Fibroblast of mammary gland (primary cell): ENCODE measurements around the gene SETD9.

Experiments
- DNase-seq: peaks from one replicate; pipeline ENCODE4 v3.0.0-alpha.2; 2010; ENCODE audit warnings: low read depth
- H3K4me3 ChIP-seq: 2 replicates; pipeline ENCODE4 v1.5.1; 2011; ENCODE audit warnings: low read depth, mild to moderate bottlenecking, low read length, moderate library complexity; ENCODE audit not compliant: control insufficient read depth
- CTCF ChIP-seq: conservative IDR thresholded peaks from 2 replicates; pipeline ENCODE4 v1.5.1; 2011; ENCODE audit warnings: low read depth, low read length, inconsistent platforms; ENCODE audit not compliant: control insufficient read depth, insufficient read depth

SETD9 gene

GRCh38 chr5:56908942-56909293, 478 bp upstream of the SETD9 start:
- no peak for TF ChIP-seq CTCF
- peak overlapping the region; percentile 73 for H3K4me3 ChIP-seq
- no peak for DNase-seq

- DNase-seq = no peak
- no peak for TF ChIP-seq CTCF
- H3K4me3 ChIP-seq = peak overlapping the region; percentile 79
These were observed 992 bp downstream of the SETD9 start for GRCh38 chr5:56910210-56910965.

GRCh38 chr5:56913766-56914165, 4.4 kb downstream of the SETD9 start:
- no peak for DNase-seq
- TF ChIP-seq CTCF = no peak

GRCh38 chr5:56914678-56915077, 5.3 kb downstream of the SETD9 start:
- no peak for TF ChIP-seq CTCF

More at GRCh38 chr5:56913766-56914165, 4.4 kb downstream of the SETD9 start:
- no peak overlapping the region for H3K4me3 ChIP-seq

GRCh38 chr5:56917534-56917933, 8.1 kb downstream of the SETD9 start:
- TF ChIP-seq CTCF = no peak
- DNase-seq = no peak
- H3K4me3 ChIP-seq = no peak overlapping the region

More at GRCh38 chr5:56914678-56915077, 5.3 kb downstream of the SETD9 start:
- no peak for DNase-seq
- H3K4me3 ChIP-seq = no peak overlapping the region

- TF ChIP-seq CTCF = no peak
- H3K4me3 ChIP-seq = no peak overlapping the region
- DNase-seq = no peak
These were observed 8.7 kb downstream of the SETD9 start for GRCh38 chr5:56918054-56918453.
